Endodermal cell (in vitro differentiated cells): ENCODE data around the gene FBXL5. TPM values are rescaled to one million over a fixed set of nuclear protein-coding genes. Genes with fewer than 3 reads are reported as not detected.

Source experiments
- DNase-seq: peaks from one replicate; pipeline ENCODE4 v3.0.0-alpha.2; 2017
- H3K27ac ChIP-seq: 2 replicates; pipeline ENCODE4 v1.5.1; 2013; ENCODE audit warnings: mild to moderate bottlenecking, low read depth, low read length, moderate library complexity
- H3K27me3 ChIP-seq: 2 replicates; pipeline ENCODE4 v1.6.1; 2013; ENCODE audit warnings: mild to moderate bottlenecking, low read length, moderate library complexity; ENCODE audit not compliant: insufficient read depth, control insufficient read depth, poor library complexity, severe bottlenecking
- H3K36me3 ChIP-seq: 2 replicates; pipeline ENCODE4 v1.7.0; 2013; ENCODE audit warnings: mild to moderate bottlenecking, low read length, moderate library complexity; ENCODE audit not compliant: control insufficient read depth, insufficient read depth
- H3K4me1 ChIP-seq: one replicate; pipeline ENCODE4 v1.7.0; 2013; ENCODE audit warnings: low read length; ENCODE audit not compliant: control insufficient read depth, insufficient read depth
- H3K4me3 ChIP-seq: 2 replicates; pipeline ENCODE4 v1.5.1; 2013; ENCODE audit warnings: mild to moderate bottlenecking, low read length, moderate library complexity
- H3K9ac ChIP-seq: 2 replicates; pipeline ENCODE4 v1.6.1; 2013; ENCODE audit warnings: mild to moderate bottlenecking, low read length, moderate library complexity; ENCODE audit not compliant: poor library complexity, severe bottlenecking; ENCODE audit errors: extremely low read depth
- H3K9me3 ChIP-seq: 2 replicates; pipeline ENCODE4 v1.6.1; 2013; ENCODE audit warnings: mild to moderate bottlenecking, low read length, moderate library complexity; ENCODE audit not compliant: control insufficient read depth
- H3K27ac Mint-ChIP-seq: 2 replicates; pipeline ENCODE4 v1.8.0; 2020; ENCODE audit warnings: mixed read lengths
- H3K27me3 Mint-ChIP-seq: 2 replicates; pipeline ENCODE4 v1.8.0; 2021; ENCODE audit warnings: mild to moderate bottlenecking, mixed read lengths; ENCODE audit not compliant: insufficient read depth
- H3K36me3 Mint-ChIP-seq: 2 replicates; pipeline ENCODE4 v1.8.0; 2020; ENCODE audit warnings: low read depth, mixed read lengths
- H3K4me1 Mint-ChIP-seq: 2 replicates; pipeline ENCODE4 v1.8.0; 2020; ENCODE audit warnings: mixed read lengths
- H3K4me3 Mint-ChIP-seq: 2 replicates; pipeline ENCODE4 v1.8.0; 2020; ENCODE audit warnings: mild to moderate bottlenecking, moderate library complexity, mixed read lengths
- H3K9me3 Mint-ChIP-seq: 2 replicates; pipeline ENCODE4 v1.8.0; 2020; ENCODE audit warnings: mild to moderate bottlenecking, mixed read lengths
- WGBS, 2 experiments: methylation state at CpG; one replicate each; pipeline versions ENCODE4 v1.1.5 to v1.1.7; 2013; ENCODE audit warnings: missing lambda C conversion rate in 2 of 2, mixed read lengths in 1 of 2; ENCODE audit not compliant: insufficient coverage in 1 of 2, insufficient read length in 1 of 2; 5-methylcytosine and 5-hydroxymethylcytosine counted together
- total RNA-seq, 2 donors: library from RNA; stranded (reverse); fragmentation: NEBNext Ultra II Directional in 1 of 2; extraction: Animal tissue kit (Norgen Biotek cat#: 25700) in 1 of 2; gene quantifications; 2 replicates in 1 of 2; 3 replicates in 1 of 2; pipeline ENCODE4 v1.2.1, GENCODE V29; 2021
- TF ChIP-seq, protein P1 (sequence below): fragments of 200-600 bp; sonication (generic); conservative IDR thresholded peaks from 2 replicates; pipeline ENCODE4 v1.5.0; 2021; ENCODE audit warnings: antibody characterized with exemption, mild to moderate bottlenecking

Gene FBXL5
- total RNA-seq, 2 donors from 2014 or later: 60.3 to 88.4 TPM

DNA sequence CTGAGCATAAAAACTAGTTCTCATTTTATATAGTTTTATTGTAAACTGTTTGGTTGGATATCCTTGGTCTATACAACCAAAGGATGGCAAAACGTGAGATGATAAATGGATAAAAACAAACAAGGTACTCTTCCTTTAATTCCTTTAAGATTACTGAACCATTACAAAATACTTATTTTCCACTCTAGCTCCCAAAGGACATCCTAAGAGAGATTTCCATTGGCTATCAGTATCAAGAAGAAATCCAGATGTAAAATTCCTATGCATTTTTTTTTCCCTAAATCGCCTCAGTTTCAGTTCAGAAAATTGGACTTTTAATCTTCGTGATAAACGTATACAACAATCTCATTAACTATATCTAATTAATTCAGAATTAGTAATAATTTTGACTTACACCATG is 2.3 kb downstream of the FBXL5 start:
- no peaks in the 10 kb centered on the region for H3K27me3 ChIP-seq
- H3K4me1 Mint-ChIP-seq: peaks cover 49% of the 10 kb centered on the region
- H3K36me3 ChIP-seq: no peaks in the 10 kb centered on the region
- peaks cover 8% of the 10 kb centered on the region for H3K4me1 ChIP-seq
- H3K27ac ChIP-seq: no peak overlapping the region
- 91 to 100% methylated on average over 1 to 4 of the region's 4 CpGs for WGBS, 2 experiments
- no peaks in the 10 kb centered on the region for H3K27me3 Mint-ChIP-seq
- peak overlapping the region; percentile 84 for H3K4me3 Mint-ChIP-seq
- H3K9ac ChIP-seq: peak overlapping the region; percentile 78
- peak overlapping the region; percentile 99 for H3K4me3 ChIP-seq
- TF ChIP-seq, protein P1, sequence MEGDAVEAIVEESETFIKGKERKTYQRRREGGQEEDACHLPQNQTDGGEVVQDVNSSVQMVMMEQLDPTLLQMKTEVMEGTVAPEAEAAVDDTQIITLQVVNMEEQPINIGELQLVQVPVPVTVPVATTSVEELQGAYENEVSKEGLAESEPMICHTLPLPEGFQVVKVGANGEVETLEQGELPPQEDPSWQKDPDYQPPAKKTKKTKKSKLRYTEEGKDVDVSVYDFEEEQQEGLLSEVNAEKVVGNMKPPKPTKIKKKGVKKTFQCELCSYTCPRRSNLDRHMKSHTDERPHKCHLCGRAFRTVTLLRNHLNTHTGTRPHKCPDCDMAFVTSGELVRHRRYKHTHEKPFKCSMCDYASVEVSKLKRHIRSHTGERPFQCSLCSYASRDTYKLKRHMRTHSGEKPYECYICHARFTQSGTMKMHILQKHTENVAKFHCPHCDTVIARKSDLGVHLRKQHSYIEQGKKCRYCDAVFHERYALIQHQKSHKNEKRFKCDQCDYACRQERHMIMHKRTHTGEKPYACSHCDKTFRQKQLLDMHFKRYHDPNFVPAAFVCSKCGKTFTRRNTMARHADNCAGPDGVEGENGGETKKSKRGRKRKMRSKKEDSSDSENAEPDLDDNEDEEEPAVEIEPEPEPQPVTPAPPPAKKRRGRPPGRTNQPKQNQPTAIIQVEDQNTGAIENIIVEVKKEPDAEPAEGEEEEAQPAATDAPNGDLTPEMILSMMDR: no peak
- H3K9me3 Mint-ChIP-seq: no peaks in the 10 kb centered on the region
- no peak overlapping the region for H3K27ac Mint-ChIP-seq
- no peaks in the 10 kb centered on the region for H3K9me3 ChIP-seq
- H3K36me3 Mint-ChIP-seq: no peaks in the 10 kb centered on the region
- DNase-seq: no peak

DNA sequence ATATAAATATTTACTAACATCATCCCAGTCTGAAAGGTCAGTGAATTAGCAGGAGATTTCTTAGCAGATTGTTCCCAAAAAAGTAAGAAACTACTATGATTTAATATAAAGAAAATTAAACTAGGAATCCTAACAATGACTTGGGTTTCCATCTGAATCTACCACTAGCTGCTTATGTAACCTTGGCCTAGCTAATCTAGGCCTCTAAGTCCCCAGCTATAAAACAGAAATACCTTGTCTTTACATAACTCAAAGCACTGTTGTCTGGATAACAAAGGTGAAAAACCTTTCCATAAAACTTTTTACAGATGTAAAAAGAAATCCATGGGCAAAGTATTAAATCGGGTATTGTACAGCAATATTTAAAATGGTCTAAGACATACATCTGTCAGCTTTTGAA is 3.0 kb downstream of the FBXL5 start:
- H3K27ac ChIP-seq: no peak overlapping the region

DNA sequence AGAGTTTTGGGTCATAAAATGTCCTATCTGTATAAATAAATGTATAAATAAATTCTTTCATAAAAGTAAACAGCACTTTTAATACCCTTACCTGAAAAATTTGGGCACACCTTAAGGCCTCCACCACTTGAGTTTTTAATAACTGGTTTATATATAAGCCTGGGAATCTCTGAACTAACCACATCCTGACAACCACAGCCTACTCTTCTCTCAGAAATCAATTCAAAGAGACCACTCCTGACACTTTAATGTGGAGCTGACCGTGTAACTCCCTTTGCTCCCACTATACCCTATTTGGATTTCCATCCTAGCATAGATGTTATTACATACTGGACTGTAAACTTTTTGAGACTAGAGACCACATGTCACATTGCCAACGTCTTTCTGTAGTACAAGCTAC is 3.5 kb downstream of the FBXL5 start:
- H3K9ac ChIP-seq: no peak overlapping the region
- H3K4me1 ChIP-seq: peaks cover 8% of the 10 kb centered on the region
- peaks cover 38% of the 10 kb centered on the region for H3K4me1 Mint-ChIP-seq
- H3K27ac ChIP-seq: no peak overlapping the region
- 86 to 91% methylated on average over 2 of the region's 2 CpGs for WGBS, 2 experiments
- H3K27me3 ChIP-seq: no peaks in the 10 kb centered on the region
- TF ChIP-seq, protein P1: no peak
- H3K36me3 ChIP-seq: no peaks in the 10 kb centered on the region
- no peak overlapping the region for H3K4me3 Mint-ChIP-seq
- H3K4me3 ChIP-seq: peak overlapping the region; percentile 99
- no peaks in the 10 kb centered on the region for H3K9me3 ChIP-seq
- H3K27me3 Mint-ChIP-seq: no peaks in the 10 kb centered on the region
- no peak for DNase-seq
- H3K9me3 Mint-ChIP-seq: no peaks in the 10 kb centered on the region
- peak overlapping the region; percentile 45 for H3K27ac Mint-ChIP-seq
- H3K36me3 Mint-ChIP-seq: no peaks in the 10 kb centered on the region

More for the DNA sequence above, 3.0 kb downstream of the FBXL5 start:
- Mint-ChIP-seq H3K27ac (no peak overlapping the region), H3K4me1 (peaks cover 43% of the 10 kb centered on the region), H3K9me3 (no peaks in the 10 kb centered on the region), H3K27me3 (no peaks in the 10 kb centered on the region), H3K4me3 (no peak overlapping the region), H3K36me3 (no peaks in the 10 kb centered on the region)
- H3K27me3 ChIP-seq: no peaks in the 10 kb centered on the region
- H3K9me3 ChIP-seq: no peaks in the 10 kb centered on the region
- H3K4me1 ChIP-seq: peaks cover 8% of the 10 kb centered on the region
- no peak for DNase-seq
- WGBS, 2 experiments: 100% methylated on average over 1 of the region's 1 CpG; no CpG with 5 or more reads in 1 of the 2 experiments
- no peaks in the 10 kb centered on the region for H3K36me3 ChIP-seq
- TF ChIP-seq, protein P1: no peak
- peak overlapping the region; percentile 99 for H3K4me3 ChIP-seq
- no peak overlapping the region for H3K9ac ChIP-seq
